ENCODE data around the gene TFB1M.
A peak's percentile ranks its signal among the peaks of the same experiment; 100 is the strongest.

Gene TFB1M

DNA sequence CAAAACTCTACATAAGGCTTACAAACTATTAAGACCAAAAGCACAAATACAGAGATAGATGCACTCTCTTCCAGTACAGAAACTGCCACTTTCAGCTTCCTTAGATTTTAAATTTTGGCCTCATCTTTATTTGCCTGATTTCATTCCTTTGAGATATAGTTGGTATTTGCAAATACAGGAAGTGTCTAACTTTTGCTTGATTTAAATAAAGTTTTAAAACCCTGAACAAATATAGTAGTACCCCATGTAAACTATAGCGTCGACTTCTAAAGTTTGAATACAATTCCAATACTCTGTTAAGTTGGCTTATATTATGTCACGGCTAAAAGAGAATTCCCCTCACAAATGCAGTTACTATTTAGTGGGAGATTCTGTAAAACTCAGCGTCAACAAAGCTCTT lies 51.6 kb downstream of the TFB1M start:
- DNase-seq = no peak

DNA sequence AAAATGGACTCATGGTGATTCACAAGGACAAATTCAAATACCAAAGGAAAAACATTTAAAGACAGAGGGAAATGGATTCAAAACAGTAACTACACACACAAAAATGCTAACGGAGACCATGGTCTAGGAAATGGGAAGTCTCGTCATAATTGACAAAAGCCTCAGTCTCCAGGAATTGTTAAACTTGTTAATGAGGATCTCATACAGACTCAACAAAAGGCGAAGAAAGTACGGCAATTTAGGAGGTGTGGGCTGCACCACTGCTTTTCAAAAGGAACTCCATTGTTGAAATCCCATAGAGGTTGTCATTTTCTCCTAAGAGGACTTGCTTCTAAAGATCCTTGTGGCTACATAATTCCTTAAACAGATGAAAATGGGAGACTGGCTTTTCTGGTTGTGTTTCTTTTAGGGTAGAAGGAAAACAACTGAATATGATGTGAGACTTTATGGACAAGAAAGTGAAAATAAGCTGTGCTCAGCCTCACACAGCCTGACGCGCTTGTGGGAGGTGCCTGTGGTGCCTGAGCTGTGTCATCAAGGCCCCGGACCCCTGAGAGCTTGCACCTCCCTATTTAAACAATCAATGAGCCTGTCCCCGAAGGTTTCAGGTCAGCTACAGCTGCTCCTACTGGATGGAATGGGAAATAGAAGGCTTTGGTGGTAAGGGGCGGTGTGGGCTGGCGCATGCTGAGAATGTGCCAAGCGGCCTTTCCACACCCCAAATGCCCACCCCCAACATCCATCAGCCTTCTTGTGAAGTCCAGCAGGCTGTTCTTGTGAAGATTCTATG lies 53.0 kb downstream of the TFB1M start:
- no peak for DNase-seq

DNA sequence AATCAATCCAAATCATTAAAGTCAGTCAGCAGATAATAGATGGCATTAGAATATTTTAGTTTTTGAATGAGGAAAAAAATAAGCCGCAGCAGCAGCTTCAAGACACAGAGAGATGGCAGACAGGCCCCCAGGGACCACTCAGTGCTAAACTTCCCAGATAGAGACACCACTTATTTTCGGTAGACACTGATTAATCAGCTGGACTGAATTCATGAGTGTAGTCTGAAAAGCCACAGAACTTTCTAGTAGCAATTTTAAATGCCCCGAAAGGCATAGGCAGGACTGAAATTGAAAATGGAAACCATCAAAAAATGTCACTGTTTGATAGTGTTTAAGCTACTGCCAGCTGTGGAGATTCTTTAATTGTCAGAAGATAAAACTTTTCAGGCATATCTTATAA lies 53.6 kb downstream of the TFB1M start:
- no peak for DNase-seq

DNA sequence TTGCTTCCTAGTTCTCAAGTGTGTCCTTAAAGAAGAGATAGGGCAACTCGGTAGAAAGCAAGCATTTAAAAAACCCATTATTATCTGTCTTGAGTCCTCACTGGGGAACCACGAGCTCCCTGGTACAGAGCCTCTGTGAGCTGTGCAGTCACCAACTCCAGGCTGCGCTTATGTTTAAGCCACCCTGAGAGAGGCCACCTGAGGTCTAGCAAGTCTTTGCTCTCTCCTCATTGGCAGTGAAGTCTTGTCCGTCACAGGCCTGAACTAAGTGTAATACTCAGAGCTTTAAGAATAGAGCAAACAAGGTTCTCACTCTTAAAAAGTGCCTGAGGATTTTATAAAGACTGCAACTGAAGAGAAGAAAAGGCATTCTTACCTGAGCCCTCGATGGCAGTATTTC lies 54.4 kb downstream of the TFB1M start:
- no peak for DNase-seq

DNA sequence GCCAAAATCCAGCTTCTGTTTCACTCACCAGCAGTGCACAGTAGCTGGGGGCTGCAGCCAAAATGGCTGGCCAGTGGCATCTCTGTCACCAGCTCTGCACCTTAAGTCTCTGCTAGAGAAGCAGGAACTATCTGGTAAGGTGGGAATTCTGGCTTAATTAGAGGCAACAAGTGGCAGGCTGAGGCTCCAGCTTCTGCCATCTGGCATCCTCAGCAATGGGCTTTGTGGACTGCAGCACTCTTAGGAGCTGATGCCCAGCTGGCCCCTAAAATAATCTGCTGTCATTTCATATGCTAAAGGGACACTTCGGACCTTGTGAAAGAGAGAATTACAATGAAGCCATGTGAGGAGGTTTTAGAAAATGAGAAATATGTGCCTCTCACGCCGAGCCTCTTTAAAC lies 55.1 kb downstream of the TFB1M start:
- DNase-seq = no peak

DNA sequence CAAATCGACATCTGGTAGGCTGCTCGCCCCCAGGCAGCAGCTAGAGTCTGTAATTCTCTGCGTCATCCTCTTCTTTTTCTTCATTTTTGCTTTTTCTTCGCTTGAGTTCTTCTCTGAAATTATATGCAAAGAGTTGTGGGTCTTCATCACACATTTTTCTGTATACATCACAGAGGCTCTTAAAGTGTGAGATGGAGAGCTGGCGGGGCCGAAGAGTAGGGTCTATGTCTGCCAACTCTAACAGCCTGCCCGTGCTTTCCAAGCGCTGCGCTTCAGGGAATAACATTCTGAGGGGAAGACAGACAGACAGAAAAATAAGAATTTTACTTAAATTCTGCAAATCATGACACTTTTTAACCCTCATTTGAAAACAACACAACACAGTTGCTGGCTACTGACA lies 56.5 kb downstream of the TFB1M start:
- no peak for DNase-seq

DNA sequence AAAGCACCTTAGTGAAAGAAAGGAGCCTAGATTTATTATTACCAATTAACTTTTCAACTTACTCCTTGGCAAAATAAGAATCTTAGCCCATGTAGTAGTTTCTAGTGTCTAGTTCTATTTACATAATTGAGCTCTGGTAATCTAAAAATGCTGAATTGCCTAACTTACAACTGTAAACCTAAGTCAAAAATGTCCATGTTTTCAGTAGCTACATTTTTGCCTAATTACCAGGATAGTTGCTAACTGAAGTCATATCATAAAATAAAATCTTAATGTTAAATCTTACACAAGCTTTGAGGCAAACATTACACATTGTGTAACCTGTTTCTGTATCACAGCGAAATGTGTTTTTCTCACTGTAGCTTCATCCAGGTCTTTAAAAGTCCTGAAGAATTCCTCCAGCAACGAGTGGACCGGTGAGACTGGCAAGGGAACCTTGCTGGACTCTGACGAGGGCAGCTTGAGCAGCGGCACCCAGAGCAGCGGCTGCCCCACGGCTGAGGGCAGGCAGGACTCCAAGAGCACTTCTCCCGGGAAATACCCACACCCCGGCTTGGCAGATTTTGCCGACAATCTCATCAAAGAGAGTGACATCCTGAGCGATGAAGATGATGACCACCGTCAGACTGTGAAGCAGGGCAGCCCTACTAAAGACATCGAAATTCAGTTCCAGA lies 58.0 kb downstream of the TFB1M start:
- no peak for DNase-seq

DNA sequence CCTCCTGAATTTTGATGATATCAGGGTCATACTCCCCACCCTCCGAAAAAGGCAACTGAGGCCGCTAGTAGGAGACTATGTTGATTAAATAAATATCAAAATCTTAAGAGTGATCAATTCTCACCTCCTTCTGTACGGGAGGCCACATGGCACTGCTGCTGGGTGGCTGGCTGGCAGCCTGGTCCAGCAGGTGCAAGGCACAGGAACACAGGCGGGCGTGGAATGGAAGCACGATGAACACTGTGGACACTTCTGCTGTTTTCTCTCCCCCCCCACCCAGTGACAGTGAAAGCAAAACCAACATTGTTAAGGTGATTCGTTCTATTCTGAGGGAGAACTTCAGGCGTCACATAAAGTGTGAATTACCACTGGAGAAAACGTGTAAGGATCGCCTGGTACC lies 60.1 kb downstream of the TFB1M start:
- no peak for DNase-seq

DNA sequence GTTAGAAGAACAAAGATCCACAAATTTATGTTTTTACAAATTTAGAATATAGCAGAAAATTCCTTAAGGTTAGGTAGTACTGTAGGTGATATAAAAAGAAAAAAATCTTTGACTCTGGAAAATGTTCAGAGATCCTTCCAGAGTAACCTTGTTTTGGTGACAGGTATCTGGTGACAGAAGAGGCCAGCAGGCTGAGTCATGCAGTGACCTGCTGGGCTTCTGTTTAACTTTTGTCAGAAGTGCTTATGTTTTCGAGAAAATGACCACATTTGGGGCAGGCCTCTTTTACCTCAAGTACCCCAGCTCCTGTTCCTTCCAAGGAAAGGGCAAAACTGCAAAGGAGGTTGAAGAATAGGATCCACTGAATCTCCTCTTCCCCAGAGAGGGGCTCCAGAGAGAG lies 60.9 kb downstream of the TFB1M start:
- DNase-seq = no peak

DNA sequence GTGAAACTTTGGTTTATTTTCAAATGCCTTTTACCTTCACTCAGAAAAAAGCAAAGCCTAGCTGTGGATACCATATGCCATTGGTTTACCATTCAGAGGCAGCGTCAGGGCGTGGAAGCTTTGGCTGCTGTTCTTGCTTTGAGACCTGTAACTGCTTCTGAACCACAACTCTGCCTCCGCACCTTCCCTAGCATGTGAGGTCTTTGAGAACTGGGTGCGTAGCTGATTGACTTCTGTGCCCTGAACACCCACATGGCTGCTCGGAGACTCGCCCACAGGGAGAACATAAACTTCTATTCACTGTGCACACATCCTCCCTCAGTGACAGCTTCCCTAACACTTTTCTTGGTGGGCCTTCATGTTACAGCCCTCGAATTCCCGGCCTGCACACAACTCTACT lies 61.7 kb downstream of the TFB1M start:
- DNase-seq = no peak

DNA sequence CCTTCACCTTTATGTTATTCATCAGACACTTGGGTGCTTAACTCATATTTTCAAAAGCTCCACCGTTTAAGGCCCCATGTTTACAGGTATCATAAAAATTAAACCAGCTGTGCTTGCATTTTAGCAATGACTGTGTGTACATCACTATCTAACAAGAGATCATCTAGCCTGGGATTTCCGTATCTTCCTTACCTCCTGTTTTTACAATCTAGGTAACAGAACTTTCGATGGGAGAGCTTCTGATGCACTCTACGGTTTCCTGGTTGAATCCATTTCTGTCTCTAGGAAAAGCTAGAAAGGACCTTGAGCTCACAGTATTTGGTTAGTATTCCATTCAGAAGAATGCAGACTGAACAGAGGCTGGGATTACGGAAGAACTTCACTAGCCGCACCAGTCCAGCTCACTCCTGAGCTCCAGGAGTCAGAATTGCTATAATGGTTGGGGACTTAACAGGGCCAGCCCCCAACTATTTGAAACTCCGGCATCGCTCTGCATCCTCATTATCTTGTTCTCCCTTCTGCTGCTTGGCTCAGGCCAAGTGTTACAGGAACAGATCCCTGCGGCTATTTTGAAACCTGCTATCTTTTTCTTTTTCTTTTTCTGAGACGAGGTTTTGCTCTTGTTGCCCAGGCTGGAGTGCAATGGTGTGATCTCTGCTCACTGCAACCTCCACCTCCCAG lies 63.4 kb downstream of the TFB1M start:
- DNase-seq = no peak

DNA sequence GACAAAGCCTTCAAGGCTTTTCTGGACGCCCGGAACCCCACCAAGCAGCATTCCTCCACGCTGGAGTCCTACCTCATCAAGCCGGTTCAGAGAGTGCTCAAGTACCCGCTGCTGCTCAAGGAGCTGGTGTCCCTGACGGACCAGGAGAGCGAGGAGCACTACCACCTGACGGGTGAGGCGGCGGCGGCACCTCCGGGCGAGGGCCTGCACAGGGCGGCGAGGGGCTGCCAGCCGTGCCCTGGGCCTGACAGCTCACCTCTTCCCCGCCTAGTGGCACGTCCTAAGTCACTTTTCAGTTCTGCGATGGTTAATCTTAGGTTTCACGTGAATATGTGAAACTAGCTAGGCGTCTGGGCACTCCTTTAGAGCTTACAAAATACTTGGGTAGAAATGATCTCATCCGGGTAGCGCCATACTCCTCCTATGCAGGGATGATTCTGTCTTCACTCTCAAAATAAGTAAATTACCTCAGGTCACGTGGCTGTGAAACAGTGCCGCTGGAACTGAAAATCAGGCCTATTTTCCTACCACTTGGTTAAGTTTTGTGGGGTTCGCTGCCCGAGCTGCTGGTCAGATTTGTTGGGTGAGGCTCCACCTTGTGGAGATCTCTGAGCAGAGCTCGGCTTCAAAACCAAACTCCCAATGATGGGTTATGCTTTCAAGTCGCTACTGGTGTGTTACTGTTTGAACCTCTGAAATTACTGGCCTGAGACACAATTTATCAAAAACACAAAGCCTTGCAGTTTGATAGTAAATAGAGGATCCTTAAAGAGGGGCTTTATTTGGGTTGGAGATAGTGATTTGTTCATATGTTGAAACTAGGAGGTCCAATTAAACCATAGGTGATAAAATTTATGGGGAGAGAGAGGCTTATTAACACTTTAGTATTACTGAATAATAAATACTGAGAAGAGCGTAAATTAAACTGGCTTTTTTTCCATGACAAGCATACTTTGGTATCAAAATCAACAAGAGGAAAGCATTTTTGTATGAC lies 66.0 kb downstream of the TFB1M start:
- DNase-seq = peak; percentile 64

DNA sequence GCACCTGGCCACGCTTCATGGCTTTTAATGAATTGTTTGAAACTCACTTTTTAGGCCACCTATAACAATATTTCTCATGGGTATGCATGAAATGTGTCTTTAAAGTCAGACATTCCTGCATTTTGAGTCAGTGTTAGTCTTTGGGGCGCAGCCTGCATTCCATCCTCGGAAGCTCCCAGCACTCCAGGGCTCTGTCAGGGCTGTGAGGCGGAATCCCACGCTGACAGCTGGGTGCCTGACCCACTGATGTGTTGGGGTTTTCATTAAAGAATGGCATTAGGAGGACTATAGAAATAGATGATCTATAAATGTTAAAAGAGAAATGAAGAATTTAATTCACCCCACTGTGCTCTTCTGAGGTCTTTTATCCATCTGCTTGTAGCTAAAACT lies 66.7 kb downstream of the TFB1M start:
- DNase-seq = no peak

DNA sequence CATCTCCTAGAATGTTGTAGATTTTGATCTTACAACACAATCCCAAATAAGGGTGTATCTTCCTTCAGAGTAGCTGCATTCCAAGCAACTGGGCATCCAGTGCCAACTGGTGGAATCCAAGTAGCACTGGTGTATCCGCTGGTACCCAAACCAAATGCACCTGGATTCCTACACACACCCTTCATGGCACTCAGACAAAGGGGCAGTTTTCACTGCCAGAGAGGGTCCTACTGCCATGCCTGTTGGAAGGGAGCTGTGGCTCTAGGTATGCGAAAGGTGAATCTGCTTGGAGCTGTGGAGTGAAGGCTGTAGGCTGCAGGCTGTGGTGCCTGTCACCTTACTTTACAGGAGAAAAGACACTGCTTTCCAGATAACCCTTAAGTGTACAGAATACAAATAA lies 67.5 kb downstream of the TFB1M start:
- no peak for DNase-seq

DNA sequence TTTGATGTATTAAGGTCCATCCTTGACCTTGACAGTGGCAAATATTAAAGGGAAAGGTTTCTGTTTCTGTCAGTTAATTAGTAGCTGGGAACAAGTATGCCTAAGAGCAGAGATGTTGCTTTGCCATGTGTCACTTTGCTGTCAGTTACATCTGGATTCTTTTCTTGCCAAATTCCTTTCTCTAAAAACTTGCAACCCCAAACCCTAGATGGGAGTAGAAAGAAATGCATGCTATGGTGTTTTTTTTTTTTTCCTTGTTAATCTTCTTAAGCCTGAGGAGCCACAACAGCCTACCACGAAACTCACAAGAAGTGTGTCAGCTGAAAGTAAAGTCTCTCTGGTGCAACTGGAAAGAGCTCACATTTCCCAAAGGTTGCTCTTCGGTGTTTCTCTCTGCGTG lies 68.5 kb downstream of the TFB1M start:
- DNase-seq = no peak

DNA sequence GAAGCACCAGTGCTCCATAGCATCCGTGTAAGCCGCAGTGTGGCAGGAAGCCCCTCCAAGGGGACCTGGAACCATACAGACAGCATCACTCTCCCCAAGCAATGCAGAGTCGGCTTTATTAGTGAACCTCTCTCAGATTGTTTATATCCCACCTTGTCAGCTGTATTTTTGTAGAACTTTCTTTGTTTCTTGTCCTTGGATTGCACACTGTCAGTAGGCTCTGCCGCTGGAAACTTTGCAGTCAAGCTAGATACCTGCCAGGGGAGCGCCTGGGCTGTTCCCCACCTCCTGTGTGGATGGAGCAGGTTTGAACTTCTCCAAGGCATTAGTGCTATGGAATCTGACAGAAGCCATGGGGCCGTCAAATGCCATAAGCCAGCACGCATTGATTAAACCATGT lies 69.1 kb downstream of the TFB1M start:
- no peak for DNase-seq

DNA sequence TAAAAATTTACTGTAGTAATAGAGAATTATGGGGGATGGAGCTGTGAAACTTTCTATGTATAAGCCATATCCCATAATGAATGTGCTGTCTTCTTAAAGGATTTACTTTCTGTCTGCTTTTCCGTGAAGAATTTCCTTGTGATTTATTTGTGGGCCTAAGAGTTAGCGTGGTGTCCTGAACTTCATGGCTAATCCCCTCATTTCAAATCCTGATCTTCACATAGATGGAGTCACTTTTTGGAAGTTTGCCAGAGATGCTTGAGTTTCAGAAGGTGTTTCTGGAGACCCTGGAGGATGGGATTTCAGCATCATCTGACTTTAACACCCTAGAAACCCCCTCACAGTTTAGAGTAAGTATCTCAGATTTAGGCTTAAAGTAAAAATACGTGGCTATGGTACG lies 69.8 kb downstream of the TFB1M start:
- DNase-seq = no peak

DNA sequence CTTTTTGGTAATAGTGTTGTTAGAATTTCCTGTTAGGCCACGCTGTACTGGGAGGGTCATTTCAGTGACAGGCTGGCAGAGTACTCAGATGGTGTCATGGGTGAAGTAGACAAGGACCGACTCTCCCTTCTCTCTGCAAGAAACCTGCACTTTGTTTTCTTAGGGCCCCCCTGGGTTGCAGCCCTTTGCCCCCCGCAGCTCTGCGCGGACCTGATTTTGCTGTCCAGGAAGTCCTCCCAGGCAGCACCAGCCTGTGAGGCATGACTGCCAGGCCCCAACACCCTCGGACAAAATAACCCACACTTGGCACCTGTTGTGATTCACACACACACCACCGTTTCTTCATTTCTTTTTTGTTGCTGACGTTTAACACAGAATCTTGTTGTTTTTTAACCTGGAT lies 72.3 kb downstream of the TFB1M start:
- no peak for DNase-seq

DNA sequence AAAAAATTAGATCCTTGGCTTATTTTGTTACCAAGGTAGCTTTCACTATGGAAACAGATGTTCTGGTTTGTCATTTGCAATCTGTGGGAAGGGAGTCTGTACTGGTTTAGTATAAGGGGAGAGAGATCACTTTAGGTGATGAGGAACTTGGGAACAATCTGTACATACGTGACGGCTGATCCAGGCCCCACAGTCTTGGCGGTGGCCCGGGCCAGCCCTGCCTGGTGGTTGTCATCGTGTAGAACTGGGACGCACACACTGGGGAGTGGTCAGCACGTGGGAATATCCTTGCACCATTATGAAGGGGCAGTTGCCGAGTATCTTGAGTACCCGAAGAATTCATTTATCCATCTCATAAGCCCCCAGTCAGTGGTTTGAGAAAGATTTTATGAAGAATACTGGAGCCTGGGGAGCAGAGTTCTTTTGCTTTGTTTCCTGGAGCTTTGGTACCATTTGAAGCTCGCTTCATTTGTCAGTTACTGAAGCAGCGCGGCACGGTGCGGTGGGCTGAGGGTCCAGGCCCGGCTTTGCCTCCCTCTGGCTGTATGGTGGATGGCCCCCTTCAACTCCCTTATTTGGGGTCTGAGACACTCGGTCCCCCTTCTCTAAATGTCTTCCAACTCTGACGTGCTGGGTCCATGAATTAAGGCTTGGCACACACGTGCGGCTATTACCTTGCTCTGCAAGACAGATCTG lies 73.2 kb downstream of the TFB1M start:
- DNase-seq = no peak

DNA sequence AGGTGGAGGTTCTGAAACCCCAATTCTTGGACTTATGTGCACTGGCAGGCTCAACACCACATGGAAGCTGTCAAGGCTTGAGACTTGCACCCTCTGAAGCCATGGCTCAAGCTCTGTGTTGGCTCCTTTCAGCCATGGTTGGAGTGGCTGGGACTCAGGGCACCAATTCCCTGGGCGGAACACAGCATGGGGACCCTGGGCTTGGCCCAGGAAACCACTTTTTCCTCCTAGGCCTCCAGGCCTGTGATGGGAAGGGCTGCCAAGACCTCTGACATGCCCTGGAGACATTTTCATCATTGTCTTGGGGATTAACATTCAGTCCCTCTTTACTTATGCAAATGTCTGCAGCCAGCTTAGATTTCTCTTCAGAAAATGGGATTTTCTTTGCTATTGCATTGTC lies 76.7 kb downstream of the TFB1M start:
- DNase-seq = no peak

DNA sequence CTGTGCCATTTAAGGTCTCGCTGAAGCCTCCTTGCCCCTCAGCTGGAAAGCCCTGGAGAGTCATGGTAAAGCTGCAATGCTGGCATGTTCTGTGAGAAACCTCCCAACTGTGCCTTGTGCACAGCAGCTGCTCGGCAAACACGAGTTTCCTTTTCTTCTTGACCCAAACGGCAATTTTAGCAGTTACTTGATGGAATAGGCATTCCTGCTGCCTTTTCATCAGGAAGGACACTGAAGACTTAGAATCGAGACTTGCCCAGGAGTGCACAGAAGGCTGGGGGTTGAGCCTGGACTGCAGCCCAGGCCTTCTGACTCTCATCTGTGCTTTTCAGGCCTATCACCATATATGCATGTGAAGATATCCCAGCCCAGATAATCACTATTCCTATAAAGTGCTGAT lies 79.2 kb downstream of the TFB1M start:
- DNase-seq = no peak

DNA sequence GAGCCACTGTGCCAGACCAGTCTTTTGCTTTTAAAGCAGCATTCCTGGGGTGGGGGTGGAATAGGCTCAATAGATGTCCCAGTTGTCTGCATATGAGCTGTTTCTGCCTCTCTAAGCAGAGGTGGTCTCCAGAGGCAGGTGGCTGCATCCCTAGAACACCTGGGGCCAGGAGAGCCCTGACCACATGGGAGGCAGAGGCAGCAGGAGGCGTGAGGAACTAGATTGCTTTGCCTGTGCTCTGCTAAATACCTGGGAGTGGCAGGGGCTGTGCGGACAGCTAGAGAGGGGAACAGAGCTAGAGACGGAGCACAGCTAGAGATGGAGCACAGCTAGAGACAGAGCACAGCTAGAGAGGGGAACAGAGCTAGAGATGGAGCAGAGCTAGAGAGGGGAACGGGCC lies 79.6 kb downstream of the TFB1M start:
- no peak for DNase-seq

Measured in right forelimb (tissue), 1 donor.